Fibroblast of gingiva (primary cell): Measurements from ENCODE around the gene RNF126.
"Not testable (repeated sequence)": the region's sequence is repeated elsewhere in the genome, so short reads cannot be mapped to it uniquely, and the experiment has no call there.

Experiments
- DNase-seq: peaks from one replicate; pipeline ENCODE4 v3.0.0-alpha.2; 2011; ENCODE audit warnings: low read depth

Gene RNF126

GRCh38 chr19:628168-628567 lies 34.8 kb downstream of the RNF126 start:
- no peak for DNase-seq

GRCh38 chr19:626566-626965 lies 36.4 kb downstream of the RNF126 start:
- not testable (repeated sequence) for DNase-seq

DNA sequence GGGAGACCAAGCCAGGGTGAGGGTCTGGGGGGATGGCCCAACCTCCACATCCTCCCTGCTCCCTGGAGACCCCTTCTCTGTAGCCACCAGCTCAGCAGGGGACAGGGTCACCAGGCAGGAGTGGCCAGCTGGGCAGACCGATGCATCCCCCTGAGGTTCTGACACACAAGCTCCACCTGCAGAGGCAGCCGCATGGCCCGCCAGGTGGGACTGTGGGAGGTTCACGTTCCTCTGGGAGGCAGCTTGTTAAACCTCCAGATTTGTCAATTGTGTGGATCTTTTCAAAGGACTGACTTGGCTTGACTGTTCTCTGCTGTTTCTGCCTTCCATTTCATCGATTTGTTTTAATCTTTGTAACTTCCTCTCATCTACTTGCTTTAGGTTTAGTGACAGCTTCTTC lies 37.8 kb downstream of the RNF126 start:
- no peak for DNase-seq

GRCh38 chr19:624433-625109 lies 38.4 kb downstream of the RNF126 start:
- DNase-seq = no peak

DNA sequence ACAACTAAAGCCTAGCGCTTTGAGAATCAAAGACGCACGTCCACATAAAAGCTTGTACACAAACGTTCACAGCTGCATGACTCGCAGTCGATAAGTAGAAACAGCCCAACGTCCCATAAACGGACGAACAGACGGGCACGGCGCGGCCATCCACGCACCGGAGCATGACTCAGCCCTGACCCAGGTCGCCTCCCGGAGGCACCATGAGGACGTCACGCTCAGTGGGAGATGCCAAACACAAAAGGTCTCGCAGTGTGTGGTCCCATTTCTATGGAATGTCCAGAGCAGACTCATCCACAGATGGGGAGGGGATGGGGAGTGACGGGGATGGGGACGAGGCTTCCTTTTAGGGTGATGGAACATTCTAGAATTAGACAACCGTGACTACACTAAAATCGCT lies 39.0 kb downstream of the RNF126 start:
- peak; percentile 67 for DNase-seq

DNA sequence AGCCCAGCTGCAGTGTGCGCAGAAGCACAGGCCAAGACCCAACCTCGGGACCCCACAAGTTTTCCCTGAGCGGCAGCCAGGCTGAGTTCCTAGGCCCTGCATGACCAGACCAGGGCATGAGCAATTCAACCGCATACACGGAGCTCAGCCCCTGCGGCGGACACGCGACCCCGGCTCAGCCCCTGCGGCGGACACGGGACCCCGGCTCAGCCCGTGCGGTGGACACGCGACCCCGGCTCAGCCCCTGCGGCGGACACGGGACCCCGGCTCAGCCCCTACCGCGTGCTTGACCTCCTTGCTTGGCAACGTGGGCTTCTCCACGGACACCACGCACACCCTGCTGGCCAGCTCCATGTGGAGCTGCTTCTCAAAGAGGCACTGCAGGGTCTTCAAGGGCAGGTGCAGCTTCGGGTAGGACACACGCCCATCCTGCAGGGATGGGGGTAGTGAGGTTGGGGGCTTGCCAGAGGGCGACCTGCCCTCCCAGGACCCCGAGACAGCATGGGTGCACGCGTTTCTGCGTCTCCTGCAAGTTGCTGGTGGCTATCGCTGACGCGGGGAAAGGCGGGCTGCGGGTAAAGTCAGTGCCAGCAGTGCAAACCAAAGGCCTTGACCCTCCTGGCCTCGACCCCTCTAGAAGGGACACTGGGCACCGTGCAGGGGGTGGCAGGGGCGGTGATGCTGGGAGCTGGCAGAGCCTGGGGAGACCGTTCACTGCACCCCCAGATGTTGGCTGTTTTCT lies 39.7 kb downstream of the RNF126 start:
- DNase-seq = no peak

GRCh38 chr19:622666-623065 lies 40.3 kb downstream of the RNF126 start:
- DNase-seq = no peak

DNA sequence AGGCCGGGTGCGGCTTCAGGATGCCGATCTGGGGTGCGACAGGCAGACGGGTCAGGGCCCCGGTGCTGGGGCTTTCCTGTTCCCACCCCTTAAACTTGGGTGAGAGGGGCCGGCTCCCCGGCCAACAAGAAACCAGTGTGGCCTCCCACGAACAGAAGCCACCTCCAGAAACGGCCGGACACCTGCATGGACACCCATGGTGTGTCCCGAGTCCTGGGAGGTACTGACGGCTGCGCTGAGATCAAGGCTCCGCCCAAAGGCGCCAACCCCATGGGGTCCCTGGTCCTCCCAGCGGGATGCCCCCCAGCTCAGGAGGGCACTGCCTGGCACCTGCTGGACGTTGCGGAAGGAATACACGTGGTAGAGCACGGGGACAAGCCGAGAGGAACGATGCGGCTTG lies 41.2 kb downstream of the RNF126 start:
- no peak for DNase-seq

DNA sequence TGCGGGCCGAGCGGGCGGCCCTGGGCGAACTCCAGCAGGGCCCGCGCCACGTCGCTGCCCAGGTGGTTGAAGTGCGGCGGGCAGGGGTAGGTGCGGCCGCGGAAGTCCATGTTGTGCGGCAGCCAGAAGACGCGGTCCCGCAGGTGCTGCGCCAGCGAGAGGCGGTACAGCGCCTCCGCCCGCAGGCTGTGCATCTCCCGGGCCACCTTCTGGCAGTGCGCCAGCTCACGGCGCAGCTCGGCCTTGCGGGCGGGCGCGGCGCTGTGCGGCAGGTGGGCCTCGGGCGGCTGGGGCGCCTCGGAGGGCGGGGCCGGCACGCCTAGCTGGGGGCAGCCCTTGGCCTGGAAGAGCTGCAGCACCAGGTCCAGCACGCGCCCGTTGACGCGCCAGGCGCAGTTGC lies 41.8 kb downstream of the RNF126 start:
- DNase-seq = not testable (repeated sequence)

DNA sequence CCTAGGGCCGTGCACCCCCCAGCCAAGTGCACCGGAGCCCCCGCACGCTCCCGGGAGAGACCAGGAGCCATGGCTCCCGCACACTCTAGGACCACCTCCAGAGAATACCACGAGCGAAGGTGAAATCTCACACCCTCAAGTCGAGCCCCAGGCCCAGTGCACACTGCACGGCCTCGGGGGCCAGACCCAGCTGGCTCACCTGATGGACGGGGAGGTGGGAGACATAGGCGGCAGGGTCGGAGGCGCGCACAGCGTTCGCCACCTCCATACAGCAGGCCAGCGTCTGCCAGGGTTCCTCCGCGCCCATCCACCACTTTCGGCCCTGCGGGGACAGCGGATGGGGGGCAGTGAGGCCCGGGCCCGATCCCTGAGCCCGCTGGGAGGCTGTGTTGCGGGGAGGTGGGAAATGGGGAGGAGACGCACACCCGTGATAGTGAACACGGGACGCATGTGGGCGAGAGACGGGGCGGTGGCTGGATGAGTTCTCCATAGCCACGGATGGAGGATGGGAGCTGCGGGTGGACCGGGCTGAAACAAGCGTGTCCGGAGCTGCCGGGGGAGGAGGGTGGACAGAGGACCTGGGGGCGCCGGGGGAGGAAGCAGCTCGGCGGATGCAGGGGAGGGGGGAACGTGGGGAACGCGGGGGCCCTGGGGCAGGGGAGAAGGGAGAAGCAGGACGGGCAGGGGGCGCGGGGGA lies 42.7 kb downstream of the RNF126 start:
- DNase-seq = no peak

DNA sequence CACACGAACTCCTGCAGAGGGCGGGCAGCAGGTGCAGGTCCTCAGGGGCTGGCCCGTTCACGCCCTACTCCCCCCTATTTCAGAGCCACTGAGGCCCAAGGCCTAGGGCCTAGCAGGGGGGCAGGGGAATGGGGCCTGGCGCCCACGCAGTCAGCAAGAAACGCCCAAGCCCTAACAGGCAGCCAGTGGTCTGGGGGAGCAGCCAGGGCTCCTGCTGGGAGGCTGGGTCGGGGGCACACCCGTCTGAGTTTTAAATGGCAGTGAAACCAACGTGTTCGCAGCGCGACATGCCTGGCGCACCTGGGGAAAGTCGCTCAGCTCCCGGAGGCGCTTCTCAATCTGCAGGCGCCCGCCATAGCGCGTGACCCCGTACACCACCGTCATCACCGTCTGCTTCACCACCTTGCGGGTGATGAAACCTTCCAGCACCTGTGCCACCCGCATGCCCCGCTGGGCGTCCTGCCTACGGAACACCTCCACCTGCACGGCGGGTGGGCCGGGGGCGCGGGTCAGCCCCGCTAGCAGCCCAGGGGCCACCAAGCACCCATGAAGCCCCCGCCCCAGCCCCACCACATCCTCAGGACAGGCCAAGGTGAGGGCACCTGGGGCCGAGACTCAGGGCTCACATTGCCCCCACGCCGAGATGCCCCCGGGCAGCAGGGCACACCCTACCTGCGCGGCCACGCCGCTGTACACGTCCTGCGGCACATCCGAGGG lies 43.6 kb downstream of the RNF126 start:
- DNase-seq = no peak

DNA sequence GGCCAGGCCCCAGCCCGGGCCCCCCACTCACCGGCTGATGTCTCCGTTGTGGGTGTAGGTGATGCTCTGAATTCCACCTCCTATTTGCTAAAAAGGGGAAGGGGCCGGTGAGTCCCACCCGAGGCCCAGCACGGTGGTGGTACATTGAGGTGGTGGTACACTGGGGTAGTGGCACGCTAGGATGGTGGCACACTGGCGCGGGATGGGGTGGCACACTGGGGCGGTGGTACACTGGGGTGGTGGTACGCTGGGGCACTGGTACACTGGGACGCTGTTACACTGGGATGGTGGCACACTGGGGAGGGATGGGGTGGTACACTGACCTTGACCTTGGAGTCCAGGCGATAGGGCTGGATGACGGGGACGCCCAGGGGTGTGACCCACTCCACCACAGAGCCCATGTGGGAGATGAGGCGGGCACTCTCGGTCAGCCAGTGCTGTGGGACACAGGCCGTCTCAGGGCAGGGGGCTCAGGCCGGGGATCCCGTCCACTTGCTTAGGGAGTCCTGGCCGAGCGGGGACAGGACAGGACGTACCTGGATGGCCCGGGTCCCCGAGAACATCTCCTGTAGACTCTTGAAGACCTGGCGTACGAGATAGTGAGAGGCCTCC lies 44.2 kb downstream of the RNF126 start:
- no peak for DNase-seq

GRCh38 chr19:618247-618619 lies 44.8 kb downstream of the RNF126 start:
- no peak for DNase-seq

DNA sequence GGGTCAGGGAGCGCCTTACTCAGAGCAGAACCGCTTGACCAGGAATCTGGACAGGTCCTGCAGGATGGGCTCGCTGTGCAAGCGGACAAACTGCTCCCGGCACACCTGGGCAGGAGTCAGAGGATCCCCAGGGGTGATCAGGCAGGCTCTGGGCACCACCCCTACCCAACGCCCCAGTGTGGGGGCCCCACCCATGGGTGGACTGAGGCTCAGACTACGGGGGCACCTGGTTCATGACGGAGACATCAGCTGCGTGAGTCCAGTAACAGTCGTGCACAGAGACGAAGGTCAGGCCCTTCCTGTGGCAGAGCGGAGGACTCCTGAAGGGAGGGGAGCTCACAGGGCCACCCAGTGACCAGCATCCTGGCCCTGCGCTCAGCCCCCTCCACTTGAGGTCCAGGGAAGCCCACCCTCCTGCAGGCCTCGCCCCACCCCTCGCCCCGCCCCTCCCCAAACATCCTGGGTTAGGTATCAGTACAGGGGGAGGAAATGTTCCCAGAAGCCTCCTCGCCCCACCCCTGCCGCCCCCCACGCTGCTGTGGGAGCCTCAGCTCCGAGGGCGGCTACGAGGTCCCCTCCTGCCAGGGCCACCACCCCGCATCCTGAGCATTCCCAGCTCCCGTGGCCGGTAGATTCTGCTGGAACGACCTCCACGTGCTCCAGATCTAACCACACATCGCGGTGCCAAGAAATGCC lies 45.3 kb downstream of the RNF126 start:
- no peak for DNase-seq

DNA sequence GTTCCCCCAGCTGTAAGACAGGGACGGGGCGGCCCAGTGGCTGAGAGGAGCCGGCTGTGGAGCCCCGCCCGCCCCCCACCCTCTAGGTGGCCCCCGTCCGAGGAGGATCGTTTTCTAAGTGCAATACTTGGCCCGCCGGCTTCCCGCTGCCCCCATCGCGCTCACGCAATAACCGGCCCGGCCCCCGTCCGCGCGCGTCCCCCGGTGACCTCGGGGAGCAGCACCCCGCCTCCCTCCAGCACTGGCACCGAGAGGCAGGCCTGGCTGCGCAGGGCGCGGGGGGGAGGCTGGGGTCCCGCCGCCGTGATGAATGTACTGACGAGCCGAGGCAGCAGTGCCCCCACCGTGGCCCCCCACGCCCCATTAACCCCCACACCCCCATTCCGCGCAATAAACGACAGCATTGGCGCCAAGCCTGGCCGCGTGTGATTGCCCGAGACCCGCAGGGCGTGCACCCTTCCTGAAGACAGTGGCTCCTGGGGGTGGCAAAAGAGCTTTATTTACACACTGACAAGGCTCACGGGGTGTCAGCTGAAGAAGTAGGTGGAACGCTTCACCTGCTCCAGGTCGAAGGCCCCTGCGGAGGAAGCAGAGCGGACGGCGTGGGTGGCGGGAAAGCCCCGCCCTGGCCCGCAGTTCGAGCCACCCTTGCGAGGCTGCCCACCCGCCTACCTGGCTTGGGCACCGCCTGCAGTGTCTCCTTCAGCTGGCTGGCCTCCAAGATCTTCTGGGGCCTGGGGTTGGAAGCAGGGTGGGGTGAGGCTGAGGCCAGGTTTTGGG lies 46.1 kb downstream of the RNF126 start:
- no peak for DNase-seq

DNA sequence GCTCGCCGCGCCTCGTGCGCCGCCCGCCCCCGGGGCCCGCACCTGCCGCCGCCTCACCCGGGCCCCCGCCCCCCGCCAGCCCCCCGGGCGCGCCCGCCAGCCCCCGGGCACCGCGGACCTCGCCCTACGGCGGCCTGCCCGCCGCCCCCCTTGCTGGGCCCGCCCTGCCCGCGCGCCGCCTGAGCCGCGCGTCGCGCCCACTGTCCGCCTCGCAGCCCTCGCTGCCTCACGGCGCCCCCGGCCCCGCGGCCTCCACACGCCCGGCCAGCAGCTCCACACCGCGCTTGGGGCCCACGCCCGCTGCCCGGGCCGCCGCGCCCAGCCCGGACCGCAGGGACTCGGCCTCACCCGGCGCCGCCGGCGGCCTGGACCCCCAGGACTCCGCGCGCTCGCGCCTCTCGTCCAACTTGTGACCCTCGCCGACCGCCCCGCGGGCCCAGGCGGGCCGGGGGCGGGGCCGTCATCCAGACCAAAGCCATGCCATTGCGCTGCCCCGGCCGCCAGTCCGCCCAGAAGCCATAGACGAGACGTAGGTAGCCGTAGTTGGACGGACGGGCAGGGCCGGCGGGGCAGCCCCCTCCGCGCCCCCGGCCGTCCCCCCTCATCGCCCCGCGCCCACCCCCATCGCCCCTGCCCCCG lies 46.8 kb downstream of the RNF126 start:
- no peak for DNase-seq

GRCh38 chr19:615619-616018 lies 47.4 kb downstream of the RNF126 start:
- no peak for DNase-seq

DNA sequence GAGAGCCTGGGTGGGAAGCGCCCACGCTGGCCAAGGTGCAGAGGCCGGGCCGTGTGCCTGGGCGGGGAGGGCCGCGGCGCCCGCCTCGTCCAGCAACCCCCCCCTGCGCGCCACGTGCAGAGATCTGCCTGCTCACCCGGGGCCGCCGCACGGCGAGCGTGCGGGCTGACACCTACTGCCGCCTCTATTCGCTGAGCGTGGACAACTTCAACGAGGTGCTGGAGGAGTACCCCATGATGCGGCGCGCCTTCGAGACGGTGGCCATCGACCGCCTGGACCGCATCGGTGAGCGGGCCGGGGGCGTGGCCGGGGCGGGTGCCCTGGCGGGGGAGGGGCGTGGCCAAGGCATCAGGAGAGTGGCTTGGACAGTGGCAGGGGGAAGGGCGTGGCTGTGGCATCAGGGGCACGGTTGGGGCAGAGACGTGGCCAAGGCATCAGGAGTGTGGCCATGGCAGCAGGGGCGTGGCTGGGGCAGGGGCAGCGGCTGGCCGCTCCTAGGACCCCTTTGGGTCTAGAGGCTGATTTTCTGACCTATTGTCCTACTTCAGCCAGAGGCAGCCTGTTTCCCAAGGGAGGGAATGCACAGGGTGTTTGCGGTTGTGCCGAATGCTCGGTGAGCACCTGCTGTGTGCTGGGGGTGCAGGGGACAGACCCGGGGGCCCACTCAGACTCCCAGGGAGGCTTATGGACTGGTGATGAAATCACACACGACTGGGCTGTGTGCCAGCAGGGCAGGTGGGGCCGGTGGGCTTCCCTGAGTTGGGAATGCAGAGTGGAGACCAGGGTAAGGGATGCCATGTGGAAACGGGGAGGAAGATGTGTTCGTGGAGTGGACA lies 49.1 kb downstream of the RNF126 start:
- no peak for DNase-seq

DNA sequence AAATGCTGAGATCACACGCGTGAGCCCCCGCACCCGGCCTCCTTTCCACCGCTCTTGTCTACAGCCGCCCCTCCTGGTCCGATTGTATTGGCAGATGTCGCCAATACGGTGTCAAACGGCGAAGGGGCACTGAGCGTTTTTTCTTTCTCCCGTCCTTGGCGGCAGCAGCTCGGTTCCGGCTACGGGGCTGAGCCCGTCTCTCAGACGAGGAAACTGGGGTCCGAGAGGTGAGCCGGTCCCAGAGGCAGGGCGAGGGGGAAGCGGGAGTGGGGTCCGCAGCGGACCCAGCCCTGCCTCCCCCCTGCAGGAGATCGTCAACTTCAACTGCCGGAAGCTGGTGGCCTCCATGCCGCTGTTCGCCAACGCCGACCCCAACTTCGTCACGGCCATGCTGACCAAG lies 50.1 kb downstream of the RNF126 start:
- no peak for DNase-seq
